Progenitor cell of endocrine pancreas (in vitro differentiated cells): ENCODE measurements around the gene RAI14. TPM values are rescaled to one million over a fixed set of nuclear protein-coding genes. Genes with fewer than 3 reads are reported as not detected.

Source experiments
- DNase-seq: peaks from one replicate; pipeline ENCODE4 v3.0.0; 2021; ENCODE audit warnings: low spot score; ENCODE audit not compliant: unreplicated experiment
- H3K27ac Mint-ChIP-seq: 2 replicates; pipeline ENCODE4 v1.8.0; 2021; ENCODE audit warnings: mild to moderate bottlenecking, moderate library complexity, mixed read lengths
- H3K27me3 Mint-ChIP-seq: 2 replicates; pipeline ENCODE4 v1.8.0; 2021; ENCODE audit warnings: mixed read lengths
- H3K36me3 Mint-ChIP-seq: 2 replicates; pipeline ENCODE4 v1.8.0; 2022; ENCODE audit warnings: mixed read lengths; ENCODE audit not compliant: insufficient read depth
- H3K4me1 Mint-ChIP-seq: 2 replicates; pipeline ENCODE4 v1.8.0; 2021; ENCODE audit warnings: low read depth, mixed read lengths
- H3K4me3 Mint-ChIP-seq: 2 replicates; pipeline ENCODE4 v1.8.0; 2021; ENCODE audit warnings: low read depth, mild to moderate bottlenecking, moderate library complexity, mixed read lengths
- H3K9me3 Mint-ChIP-seq: 2 replicates; pipeline ENCODE4 v1.8.0; 2021; ENCODE audit warnings: low read depth, mixed read lengths
- total RNA-seq: library from RNA; stranded (reverse); gene quantifications from 2 replicates; pipeline ENCODE4 v1.2.1, GENCODE V29; 2021
- TF ChIP-seq, protein P1 (sequence below): fragments of 200-600 bp; sonication (generic); IDR thresholded peaks from one replicate; pipeline ENCODE4 v1.5.0; 2021; ENCODE audit warnings: antibody characterized with exemption, mild to moderate bottlenecking; ENCODE audit not compliant: unreplicated experiment

Gene RAI14
- total RNA-seq, 1 donor from 2014 or later, result 121 TPM

DNA sequence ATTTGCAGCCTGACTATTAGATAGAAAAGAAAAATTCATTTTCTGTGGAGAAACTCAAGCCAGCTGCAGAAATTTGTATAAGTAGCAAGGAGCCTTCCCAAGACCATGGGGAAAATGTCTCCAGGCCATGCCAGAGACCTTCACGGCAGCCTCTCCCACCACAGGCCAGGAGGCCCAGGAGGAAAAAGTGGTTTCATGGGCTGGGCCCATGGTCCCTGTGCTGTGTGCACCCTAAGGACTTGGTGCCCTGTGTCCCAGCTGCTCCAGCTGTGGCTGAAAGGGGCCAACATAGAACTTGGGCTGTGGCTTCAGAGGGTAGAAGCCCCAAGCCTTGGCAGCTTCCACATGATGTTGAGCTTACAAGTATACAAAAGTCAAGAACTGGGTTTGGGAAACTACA, 109.5 kb downstream of the RAI14 start:
- H3K27me3 Mint-ChIP-seq, result no peaks in the 10 kb centered on the region
- H3K27ac Mint-ChIP-seq, result no peak overlapping the region
- peaks cover 8% of the 10 kb centered on the region for H3K9me3 Mint-ChIP-seq
- H3K4me1 Mint-ChIP-seq, result no peaks in the 10 kb centered on the region
- DNase-seq, result no peak
- peaks cover 49% of the 10 kb centered on the region for H3K36me3 Mint-ChIP-seq
- no peak overlapping the region for H3K4me3 Mint-ChIP-seq
- TF ChIP-seq, protein P1, sequence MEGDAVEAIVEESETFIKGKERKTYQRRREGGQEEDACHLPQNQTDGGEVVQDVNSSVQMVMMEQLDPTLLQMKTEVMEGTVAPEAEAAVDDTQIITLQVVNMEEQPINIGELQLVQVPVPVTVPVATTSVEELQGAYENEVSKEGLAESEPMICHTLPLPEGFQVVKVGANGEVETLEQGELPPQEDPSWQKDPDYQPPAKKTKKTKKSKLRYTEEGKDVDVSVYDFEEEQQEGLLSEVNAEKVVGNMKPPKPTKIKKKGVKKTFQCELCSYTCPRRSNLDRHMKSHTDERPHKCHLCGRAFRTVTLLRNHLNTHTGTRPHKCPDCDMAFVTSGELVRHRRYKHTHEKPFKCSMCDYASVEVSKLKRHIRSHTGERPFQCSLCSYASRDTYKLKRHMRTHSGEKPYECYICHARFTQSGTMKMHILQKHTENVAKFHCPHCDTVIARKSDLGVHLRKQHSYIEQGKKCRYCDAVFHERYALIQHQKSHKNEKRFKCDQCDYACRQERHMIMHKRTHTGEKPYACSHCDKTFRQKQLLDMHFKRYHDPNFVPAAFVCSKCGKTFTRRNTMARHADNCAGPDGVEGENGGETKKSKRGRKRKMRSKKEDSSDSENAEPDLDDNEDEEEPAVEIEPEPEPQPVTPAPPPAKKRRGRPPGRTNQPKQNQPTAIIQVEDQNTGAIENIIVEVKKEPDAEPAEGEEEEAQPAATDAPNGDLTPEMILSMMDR, result no peak

GRCh38 chr5:34767180-34767579, 111.1 kb downstream of the RAI14 start:
- Mint-ChIP-seq H3K4me3 (no peak overlapping the region), H3K27me3 (no peaks in the 10 kb centered on the region), H3K27ac (no peak overlapping the region), H3K9me3 (peaks cover 8% of the 10 kb centered on the region), H3K36me3 (peaks cover 38% of the 10 kb centered on the region), H3K4me1 (peaks cover 2% of the 10 kb centered on the region)
- TF ChIP-seq, protein P1, result no peak
- no peak for DNase-seq

GRCh38 chr5:34770486-34770885, 114.4 kb downstream of the RAI14 start:
- DNase-seq, result no peak

GRCh38 chr5:34771076-34771475, 114.9 kb downstream of the RAI14 start:
- Mint-ChIP-seq H3K4me1 (peaks cover 2% of the 10 kb centered on the region), H3K4me3 (no peak overlapping the region), H3K27me3 (no peaks in the 10 kb centered on the region), H3K9me3 (peaks cover 24% of the 10 kb centered on the region), H3K27ac (peak overlapping the region; percentile 48), H3K36me3 (peaks cover 40% of the 10 kb centered on the region)
- TF ChIP-seq, protein P1, result no peak
- DNase-seq, result no peak

More at GRCh38 chr5:34770486-34770885, 114.4 kb downstream of the RAI14 start:
- Mint-ChIP-seq H3K36me3 (peaks cover 37% of the 10 kb centered on the region), H3K27me3 (no peaks in the 10 kb centered on the region), H3K4me3 (no peak overlapping the region), H3K9me3 (peaks cover 20% of the 10 kb centered on the region), H3K27ac (peak overlapping the region; percentile 88), H3K4me1 (peaks cover 2% of the 10 kb centered on the region)
- TF ChIP-seq, protein P1, result no peak

DNA sequence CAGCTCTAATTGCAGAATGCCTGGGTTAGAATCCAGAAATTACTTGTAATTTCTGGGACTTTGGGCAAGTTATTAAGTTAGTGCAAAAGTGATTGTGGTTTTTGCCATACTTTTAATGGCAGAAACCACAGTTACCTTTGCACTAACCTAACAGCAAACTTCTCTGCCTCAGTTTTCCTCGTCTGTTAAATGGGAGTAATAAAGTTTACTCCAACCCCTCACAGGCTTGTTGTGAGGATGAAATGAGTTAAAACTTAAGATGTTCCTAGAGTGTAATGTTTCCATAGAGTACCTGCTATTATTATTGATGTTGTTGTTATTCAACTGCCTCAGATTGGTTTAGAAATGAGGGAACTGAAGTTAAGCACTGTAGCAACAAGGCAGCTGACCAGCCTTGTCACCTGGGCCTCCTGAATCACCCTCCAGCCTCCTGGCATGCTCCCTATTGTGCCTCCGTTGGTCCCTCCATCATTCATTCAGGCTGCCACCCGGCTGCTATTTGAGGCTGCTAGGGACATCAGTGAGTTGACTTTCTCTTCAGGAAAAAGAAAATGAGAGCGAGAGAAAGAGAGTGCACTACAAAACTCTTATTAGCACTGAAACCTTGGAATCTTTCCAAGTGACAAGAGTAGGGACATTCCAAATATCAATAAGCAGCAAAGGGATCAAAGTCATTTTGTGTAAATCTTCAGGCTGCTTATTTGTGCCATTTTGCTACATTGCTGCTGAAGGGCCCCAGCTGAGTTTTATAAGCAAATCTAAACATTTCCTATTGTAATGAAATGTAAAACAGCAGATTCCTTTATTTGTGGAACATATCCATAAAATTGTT, 116.4 kb downstream of the RAI14 start:
- Mint-ChIP-seq H3K27ac (peak overlapping the region; percentile 84), H3K36me3 (peaks cover 36% of the 10 kb centered on the region), H3K4me1 (peaks cover 2% of the 10 kb centered on the region), H3K27me3 (no peaks in the 10 kb centered on the region), H3K9me3 (peaks cover 24% of the 10 kb centered on the region), H3K4me3 (no peak overlapping the region)
- no peak for DNase-seq
- TF ChIP-seq, protein P1, result no peak
